ENCODE measurements around the gene NOXA1.
"Not testable (repeated sequence)": the region's sequence is repeated elsewhere in the genome, so short reads cannot be mapped to it uniquely, and the experiment has no call there.

The NOXA1 gene, protein sequence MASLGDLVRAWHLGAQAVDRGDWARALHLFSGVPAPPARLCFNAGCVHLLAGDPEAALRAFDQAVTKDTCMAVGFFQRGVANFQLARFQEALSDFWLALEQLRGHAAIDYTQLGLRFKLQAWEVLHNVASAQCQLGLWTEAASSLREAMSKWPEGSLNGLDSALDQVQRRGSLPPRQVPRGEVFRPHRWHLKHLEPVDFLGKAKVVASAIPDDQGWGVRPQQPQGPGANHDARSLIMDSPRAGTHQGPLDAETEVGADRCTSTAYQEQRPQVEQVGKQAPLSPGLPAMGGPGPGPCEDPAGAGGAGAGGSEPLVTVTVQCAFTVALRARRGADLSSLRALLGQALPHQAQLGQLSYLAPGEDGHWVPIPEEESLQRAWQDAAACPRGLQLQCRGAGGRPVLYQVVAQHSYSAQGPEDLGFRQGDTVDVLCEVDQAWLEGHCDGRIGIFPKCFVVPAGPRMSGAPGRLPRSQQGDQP

DNA sequence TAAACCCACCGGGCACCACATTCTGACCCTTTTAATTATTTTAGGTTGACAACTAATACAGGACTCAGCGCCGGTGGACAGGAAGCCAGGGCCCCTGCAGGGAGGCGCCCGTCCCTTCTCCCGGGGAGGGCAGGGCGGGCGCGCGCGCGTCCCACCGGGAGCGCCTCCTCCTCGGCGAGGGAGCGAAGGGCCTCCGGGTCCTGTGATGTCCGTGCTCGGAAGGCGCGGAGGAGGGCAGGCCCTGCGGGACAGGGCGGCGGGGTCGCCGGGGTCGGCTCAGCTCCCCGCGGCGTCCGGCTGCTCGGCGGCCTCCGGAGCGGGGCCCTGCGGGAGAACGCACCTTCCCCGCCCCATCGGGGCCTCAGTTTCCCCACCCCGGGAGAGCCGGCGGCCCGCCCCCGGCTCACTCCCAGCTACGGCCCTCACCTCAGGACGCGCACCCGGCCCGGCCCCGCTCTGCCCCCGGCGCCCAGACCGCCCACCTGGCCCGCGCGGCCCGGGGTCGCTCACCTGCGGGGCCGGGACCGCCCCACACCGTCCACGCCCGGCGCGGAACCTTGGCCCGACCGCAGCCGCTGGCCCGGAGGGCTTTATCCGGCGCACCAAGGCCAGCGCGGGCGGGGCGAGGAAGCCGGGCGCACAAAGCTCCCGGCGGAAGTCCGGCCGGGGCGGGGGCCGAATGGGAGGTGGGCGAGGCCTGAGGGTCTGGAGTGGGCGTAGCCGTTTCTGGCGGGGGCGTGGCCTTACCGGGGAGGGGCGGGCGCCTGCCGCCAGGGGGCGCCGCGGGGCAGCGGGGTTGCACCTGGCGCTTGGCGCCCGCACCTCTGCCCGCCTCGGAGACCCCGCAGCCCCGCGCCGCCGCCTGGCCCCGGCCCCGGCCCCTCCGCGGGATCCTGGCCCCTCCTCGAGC, at the start of gene NOXA1, which contains the start of gene EXD3:
Gene NOXA1, plus strand, starts transcription at position 790 of the 910 bp plus-strand sequence. CDS start 137 bp downstream, outside the sequence.
Gene EXD3, minus strand, starts transcription at position 559 of the 910 bp plus-strand sequence. CDS start 27,805 bp downstream, outside the sequence.
- peak; percentile 90 to 92 for DNase-seq (ENCODE audit: low read depth in 2 of 2)

DNA sequence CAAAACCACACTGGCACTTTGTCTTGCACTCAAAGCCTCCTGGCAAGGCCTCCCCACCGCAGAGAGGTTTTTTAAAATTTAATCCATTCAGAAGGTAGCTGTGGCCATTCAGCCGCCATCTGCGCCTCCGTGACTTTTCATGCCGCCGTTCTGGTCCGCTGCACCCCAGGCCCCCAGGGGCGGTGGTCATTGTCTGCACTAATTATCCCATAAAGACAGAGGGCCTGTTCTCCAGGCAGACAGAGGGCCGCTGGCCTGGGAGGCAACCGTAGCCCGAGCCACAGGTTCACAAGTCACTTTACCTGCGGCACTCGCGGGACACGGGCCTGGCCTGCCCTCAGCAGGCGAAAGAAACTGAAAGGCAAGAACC, 49.6 kb upstream of the NOXA1 start:
- no peak for DNase-seq (ENCODE audit: low read depth in 2 of 2)

DNA sequence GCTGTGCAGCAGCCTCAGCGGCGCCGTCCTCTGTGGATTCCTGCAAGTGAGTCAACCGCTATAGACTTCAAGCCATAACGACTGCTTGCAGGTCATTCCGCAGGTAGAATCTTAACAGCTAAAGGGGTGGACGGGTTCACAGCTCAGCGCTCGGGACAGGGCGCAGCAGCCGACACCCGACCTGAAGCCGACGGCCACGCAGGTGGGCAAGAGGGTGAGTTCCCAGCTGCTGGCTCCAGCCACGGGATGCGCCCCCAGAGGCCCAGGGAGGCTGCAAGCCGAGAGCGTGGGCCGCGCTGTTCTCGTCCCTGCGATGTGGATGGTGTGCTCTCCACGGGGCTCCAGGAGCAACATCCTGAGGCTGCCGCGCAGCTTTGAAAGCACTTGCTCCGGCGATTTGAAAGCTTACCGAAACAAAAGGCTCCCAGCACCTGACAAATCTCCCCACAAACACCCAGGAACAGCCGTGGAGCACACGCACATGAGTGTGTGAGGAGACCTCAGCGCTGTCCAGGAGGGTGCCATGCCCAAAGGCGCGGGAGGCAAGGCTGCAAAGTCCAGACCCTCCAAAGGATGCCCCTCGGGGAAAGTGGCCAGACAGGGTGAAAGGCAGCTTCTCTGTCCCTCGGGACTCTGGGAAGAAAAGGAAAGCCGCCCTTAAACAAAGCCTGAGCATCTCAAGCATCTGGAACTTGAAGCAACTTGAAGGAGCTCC, 48.9 kb upstream of the NOXA1 start:
- no peak for DNase-seq (ENCODE audit: low read depth in 2 of 2)

DNA sequence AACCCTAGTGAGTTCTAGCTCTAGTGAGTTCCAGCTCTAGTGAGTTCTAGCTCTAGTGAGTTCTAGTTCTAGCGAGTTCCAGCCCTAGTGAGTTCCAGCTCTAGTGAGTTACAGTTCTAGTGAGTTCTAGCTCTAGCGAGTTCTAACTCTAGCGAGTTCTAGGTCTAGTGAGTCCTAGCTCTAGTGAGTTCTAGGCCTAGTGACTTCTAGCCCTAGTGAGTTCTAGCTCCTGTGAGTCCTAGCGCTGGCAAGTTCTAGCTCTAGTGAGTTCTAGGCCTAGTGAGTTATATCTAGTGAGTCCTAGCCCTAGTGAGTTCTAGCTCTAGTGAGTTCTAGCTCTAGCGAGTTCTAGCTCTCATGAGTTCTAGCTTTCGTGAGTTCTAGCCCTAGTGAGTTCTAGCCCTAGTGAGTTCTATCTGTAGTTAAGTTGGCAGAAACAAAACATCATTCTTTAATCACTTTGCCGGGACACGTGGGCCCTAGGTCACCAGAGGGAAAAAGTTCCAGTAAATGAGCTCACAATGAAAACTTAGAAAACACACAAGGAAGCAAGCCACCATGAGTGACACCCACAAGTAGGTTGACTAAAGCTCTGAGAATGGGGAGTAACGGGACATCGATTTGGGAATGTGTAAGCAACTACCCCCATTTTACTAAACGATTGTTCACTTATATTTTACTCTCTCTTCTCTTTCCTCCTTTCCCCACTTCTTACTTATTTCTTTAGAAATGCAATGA, 47.7 kb upstream of the NOXA1 start:
- no peak for DNase-seq (ENCODE audit: low read depth in 2 of 2)

DNA sequence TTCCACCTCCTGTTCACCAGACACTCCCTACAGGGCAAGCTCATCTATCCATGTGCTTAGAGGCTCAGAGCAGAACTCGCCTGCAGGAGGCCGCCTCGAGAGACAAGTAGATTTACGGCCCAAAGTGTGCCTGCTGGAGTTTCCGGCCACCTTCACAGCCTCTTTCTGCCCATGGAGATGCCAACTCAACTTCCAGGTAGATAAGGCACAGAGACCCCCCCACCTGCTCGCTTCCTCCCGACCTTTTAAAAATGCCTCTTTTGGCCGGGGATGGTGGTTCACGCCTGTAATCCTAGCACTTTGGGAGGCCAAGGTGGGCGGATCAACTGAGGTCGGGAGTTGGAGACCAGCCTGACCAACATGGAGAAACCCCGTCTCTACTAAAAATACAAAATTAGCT, 46.8 kb upstream of the NOXA1 start:
- DNase-seq (ENCODE audit: low read depth in 2 of 2) = no peak

DNA sequence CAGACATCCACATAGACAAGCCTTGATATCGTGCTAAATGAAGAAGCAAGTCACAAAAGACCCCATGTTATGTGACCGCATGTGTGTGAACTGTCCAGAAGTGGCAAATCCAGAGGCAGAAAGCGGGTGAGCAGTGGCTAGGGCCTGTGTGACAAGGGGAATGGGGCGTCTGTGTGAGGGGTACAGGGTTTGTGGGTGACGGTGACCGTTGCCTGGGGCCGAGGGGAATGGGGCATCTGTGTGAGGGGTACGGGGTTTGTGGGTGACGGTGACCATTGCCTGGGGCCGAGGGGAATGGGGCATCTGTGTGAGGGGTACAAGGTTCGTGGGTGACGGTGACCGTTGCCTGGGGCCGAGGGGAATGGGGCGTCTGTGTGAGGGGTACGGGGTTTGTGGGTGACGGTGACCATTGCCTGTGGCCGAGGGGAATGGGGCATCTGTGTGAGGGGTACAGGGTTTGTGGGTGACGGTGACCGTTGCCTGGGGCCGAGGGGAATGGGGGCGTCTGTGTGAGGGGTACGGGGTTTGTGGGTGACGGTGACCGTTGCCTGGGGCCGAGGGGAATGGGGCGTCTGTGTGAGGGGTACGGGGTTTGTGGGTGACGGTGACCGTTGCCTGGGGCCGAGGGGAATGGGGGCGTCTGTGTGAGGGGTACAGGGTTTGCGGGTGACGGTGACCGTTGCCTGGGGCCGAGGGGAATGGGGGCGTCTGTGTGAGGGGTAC, 44.3 kb upstream of the NOXA1 start:
- not testable (repeated sequence) for DNase-seq (ENCODE audit: low read depth in 2 of 2)

DNA sequence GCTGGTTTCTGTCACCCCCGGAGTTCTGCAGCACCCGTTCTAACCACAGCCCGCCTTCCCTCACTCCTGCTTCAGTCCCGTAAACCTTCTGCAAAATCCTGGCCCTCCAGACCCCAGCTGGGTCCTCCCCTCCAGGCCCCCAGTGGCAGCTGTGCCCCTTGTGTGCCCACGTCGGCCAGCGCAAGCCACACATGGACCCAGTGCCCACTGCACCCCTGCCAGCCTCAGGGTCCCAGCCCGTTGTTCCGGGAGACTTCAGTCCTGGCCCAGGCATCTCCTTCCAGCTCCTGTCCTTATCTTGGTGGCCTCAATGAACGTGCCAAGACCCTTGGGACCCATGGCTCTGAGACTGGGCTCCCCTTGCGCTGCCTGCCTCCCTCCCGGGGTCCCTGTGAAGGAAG, 43.4 kb upstream of the NOXA1 start:
- no peak for DNase-seq (ENCODE audit: low read depth in 2 of 2)

DNA sequence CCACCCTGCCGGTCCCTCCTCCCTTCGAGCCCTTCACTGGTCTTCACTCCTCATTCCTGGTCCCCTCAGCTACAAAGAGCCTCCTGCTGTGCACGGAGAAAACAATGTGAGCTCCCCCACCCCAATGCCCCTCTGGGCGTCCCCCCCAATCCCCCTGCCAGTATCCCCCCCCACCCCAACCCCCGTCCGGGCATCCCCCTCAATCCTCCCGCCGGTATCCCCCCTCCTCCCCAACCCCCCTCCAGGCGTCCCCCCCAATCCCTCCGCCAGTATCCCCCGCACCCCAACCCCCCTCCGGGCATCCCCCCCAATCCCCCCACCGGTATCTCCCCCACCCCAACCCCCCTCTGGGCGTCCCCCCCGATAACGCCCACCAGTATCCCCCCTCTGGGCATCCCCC, 43.0 kb upstream of the NOXA1 start:
- no peak for DNase-seq (ENCODE audit: low read depth in 2 of 2)

DNA sequence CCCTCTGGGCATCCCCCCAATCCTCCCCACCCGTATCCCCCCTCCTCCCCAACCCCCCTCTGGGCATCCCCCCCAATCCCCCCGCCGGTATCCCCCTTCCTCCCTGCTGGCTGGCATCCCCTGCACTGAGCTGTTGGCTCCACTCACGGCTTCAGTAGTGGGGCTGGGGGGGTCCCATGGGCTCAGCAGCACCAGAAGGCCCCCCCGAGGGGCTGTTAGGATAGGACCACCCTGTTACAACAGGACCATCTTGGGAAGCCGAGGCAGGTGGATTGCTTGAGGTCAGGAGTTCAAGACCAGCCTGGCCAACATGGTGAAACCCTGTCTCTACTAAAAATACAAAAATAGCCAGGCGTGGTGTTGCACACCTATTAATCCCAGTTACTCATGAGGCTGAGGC, 42.6 kb upstream of the NOXA1 start:
- DNase-seq (ENCODE audit: low read depth in 2 of 2) = no peak

DNA sequence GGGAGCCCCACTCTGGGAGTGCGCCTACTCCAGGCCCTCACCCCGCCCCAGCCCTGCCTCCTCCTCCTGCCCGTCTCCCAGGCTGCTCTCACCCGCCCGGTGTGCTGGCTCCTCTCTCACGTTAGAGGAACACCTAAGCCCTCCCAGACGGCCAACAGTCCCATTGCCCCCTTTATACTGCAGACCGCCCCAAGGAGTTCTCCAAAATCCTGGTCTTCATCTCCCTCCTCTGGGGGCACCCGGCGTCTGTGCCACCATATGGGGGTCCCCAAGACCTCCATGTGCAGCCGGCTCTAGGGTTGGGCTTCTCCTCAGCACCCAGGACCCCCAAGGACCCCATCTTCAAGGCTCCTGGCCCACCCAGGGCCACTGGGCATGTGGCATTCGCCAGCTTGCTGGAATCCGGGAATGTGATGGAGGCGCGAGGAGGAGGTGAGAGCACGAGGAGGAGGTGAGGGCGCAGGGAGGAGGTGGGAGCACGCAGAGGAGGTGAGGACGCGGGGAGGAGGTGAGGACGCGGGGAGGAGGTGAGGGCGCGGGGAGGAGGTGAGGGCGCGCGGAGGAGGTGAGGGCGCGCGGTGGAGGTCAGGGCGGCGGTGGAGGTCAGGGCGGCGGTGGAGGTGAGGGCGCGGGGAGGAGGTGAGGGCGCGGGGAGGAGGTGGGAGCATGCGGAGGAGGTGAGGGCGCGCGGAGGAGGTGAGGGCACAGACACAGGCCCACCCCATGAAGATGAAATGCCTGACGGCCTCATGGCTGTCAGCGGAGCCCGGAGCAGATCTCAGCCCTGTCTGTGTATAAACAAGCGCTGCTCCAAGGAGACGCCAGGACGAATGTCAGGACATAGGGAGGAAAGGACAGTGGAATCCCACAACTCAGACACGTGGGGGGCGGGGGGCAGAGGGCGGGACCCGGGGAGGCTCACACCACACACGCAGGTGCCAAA, 41.4 kb upstream of the NOXA1 start:
- no peak for DNase-seq (ENCODE audit: low read depth in 2 of 2)

DNA sequence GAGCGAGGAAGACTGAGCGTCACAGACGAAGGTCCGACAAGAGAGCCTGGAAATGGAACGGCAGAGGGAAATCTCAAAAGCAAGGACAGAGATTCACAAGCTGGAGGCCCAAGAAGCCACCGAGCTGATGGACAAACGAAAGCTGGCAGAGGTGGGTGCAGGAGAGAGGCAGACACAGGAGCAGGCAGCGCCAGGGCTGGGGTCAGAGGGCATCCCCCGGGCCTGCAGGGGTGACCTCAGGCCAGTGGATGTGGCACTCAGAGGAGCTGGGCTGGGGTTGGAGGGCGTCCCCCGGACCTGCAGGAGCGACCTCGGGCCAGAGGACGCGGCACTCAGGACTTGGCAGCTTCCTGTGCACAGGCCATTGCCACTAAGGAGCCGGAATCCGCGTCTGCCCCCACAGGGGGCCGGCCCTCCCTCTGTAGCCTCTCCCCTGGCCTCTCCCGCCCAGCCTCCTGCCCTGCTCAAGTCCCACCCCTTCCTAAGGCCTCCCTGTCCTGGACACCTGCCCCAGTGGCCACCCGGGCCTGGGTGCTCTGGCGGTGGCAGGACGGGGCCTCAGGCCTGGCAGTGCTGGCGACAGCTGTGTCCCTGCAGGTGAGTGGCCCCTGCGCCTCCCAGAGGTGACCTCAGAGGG, 40.6 kb upstream of the NOXA1 start:
- no peak for DNase-seq (ENCODE audit: low read depth in 2 of 2)

DNA sequence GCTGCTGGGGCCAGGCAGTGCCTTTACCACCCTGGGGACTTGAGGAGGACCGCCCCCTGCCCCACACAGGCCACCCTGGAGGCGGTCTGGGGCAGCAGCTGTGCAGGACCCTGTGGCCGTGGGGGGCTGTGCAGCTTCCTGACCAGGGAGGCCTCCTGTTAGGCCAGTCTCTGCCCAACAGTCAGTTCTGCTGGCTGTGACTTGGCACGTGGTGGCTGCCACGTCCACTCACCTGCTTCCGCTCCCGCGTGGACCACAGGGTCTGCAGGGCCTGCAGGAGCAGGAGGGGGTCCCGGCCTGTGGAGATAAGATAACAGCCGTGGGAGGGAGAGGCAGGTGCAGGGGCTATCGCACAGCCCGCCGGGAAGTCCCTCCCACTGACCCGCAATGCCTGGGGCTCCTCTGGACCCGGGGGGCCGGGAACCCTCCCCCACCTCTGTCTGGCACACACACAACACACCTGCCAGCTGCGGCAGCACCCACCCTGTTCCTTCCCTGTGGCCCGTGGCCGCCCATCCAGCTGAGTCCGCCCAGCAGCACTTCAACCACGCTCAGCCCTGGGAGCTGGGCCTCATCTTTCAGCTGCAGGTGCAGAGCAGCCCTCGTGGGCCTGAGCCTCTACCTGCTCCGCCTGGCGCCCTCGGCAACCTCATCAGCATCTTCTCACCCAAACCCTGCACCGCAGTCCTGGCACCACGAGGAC, 40.0 kb upstream of the NOXA1 start:
- DNase-seq (ENCODE audit: low read depth in 2 of 2) = no peak

DNA sequence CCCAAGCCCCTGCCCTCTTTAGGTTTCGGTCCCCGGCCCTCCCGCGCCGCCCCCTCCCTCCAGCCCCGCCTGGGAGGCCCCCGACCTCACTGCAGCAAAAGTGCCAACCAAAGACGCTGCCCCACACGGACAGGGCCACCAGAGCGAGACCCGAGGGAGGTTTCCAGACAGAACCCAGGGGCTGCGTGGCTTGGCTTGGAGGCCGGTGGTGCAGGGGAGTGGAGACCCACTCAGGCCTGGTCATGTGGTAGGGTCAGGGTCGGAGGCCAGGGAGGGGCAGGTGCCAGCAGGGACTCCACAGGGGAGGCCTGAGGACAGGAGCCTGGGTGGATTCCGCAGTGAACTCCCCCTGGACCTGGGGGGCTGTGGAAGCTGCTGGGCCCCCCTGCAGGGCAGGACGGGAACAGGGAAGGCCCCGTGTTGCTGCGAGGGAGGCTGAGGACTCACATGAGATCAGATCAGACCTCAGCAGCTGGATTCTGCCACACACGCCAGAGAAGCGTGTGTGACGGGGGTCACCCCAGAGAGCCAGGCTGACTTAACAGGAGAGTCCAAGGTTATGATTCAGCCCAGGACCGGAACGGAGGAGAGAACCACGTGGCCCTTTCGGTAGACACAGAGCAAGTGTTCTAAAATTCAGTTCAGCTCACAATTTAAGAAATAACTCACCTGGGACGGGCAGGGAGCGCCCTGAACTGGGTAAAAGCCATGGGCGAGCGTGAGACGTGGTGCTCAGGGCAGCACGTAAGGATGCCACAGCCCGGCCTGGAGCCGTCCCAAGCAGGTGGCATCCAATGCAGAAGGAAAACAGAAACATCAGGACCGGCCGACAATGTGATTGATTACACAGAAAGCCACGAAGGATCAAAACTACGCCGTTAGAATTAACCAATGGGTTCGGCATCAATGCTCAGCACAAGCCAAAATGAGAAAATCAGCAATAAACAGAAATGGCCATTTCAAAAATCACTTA, 39.1 kb upstream of the NOXA1 start:
- DNase-seq (ENCODE audit: low read depth in 2 of 2) = no peak

DNA sequence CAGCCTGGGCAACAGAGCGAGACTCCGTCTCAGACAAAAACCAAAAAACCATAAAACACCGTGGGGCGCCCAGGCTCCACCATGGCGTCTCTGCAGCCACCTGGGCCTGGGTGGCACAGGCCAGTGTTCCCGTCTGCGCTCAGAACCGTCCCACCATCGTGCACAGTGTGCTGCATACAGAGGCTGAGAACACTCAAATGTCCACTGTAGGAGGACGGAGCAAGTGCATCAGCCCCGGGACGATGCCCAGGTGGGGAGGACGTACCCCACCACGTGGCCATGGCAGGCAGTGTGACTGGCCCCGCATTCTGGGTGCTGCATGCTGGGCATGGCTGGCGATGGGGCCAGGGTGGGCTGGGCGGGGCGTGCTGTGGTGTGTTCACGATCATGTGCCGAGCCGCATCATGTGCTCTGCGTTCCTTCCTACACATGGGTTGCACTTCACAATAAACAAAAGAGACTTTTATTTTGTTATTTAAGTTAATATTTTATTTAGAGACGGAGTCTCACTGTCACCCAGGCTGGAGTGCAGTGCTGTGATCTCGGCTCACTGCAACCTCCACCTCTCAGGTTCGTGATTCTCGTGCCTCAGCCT, 38.0 kb upstream of the NOXA1 start:
- DNase-seq (ENCODE audit: low read depth in 2 of 2) = no peak

DNA sequence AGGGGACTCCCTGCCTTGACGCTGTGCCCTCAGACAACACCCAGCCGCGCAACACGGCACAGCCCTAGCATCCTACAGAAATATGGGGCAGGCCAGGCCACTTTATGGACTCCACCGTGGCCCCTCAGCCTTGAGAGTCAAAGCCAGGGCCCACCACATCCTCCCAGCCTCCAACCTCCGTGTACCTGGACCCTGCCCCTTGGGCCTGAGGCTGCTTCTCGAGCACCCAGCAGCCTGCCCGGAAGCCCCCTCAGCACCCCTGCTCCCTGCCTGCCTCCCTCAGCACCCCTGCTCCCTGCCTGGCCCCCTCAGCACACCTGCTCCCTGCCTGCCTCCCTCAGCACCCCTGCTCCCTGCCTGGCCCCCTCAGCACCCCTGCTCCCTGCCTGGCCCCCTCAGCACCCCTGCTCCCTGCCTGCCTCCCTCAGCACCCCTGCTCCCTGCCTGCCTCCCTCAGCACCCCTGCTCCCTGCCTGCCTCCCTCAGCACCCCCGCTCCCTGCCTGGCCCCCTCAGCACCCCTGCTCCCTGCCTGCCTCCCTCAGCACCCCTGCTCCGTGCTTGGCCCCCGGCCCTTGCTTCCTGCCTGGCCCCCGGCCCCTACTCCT, 36.6 kb upstream of the NOXA1 start:
- DNase-seq (ENCODE audit: low read depth in 2 of 2) = not testable (repeated sequence)

Measured in stimulated activated CD8-positive, alpha-beta memory T cell treated with anti-CD3 and anti-CD28 coated beads, Interleukin-7, amount 100 ng/mL, for 1 hour (primary cell).